ENCODE results near the gene SLC9B1. TPM values are rescaled to one million over a fixed set of nuclear protein-coding genes. Genes with fewer than 3 reads are reported as not detected.

SLC9B1 gene
- total RNA-seq, 1 experiment from 2014 or later = 1.7 TPM

GRCh38 chr4:103030791-103031190 lies 11.3 kb upstream of the SLC9B1 start:
- POLR2A ChIA-PET = no interaction called here
- Histone ChIP-seq H3K27me3 (replicated peaks; ENCODE audit: control insufficient read depth, insufficient read depth, low read length) (no peaks in the 10 kb centered on the region), H3K9me3 (no peaks in the 10 kb centered on the region), H3K4me1 (no peaks in the 10 kb centered on the region), H3K36me3 (ENCODE audit: control insufficient read depth, insufficient read depth, low read length) (no peaks in the 10 kb centered on the region), H3K4me3 (ENCODE audit: low read depth, low read length) (no peak overlapping the region)
- CTCF ChIA-PET = no interaction called here
- TF ChIP-seq CTCF (IDR thresholded peaks at IDR 0.05; ENCODE audit: insufficient read depth in 1 of 2, low read depth in 1 of 2, low read length in 1 of 2, severe bottlenecking in 1 of 2, unreplicated experiment in 1 of 2) = no peak
- no TSS peak for BruUV-seq (replicated peaks)
- Mint-ChIP-seq H3K9me3 (ENCODE audit: unreplicated experiment) (no peaks in the 10 kb centered on the region), H3K36me3 (ENCODE audit: insufficient read depth, unreplicated experiment) (no peaks in the 10 kb centered on the region), H3K4me1 (ENCODE audit: low read depth, unreplicated experiment) (no peaks in the 10 kb centered on the region), H3K27me3 (ENCODE audit: insufficient read depth, unreplicated experiment) (no peaks in the 10 kb centered on the region), H3K27ac (ENCODE audit: unreplicated experiment) (no peak overlapping the region), H3K4me3 (ENCODE audit: unreplicated experiment) (no peak overlapping the region)
- intact Hi-C loops (cut with micrococcal nuclease; ENCODE audit: unreplicated experiment) = no loop called here
- no peak for DNase-seq

DNA sequence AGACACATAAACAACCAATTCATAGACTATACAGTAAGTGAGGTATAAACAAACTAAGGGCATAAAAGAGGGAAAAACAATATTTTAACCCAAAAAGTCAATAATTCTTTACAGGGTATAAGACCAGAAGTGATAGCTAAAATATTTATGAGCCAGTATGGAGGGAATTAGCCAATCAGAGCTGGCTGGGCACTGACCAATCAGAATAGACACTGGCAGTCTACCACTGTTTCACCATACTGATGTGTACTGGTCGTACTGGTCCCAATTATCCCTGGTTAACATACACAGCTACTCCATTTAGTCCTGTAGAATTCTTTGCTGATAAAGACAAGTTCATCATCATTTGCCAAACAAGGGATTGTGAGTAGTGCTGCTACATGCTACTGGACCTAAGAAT lies 9.8 kb upstream of the SLC9B1 start:
- intact Hi-C loops (cut with micrococcal nuclease; ENCODE audit: unreplicated experiment) = no loop called here
- Histone ChIP-seq H3K4me3 (ENCODE audit: low read depth, low read length) (no peak overlapping the region), H3K27me3 (replicated peaks; ENCODE audit: control insufficient read depth, insufficient read depth, low read length) (no peaks in the 10 kb centered on the region), H3K36me3 (ENCODE audit: control insufficient read depth, insufficient read depth, low read length) (no peaks in the 10 kb centered on the region), H3K9me3 (no peaks in the 10 kb centered on the region), H3K4me1 (no peaks in the 10 kb centered on the region)
- Mint-ChIP-seq H3K36me3 (ENCODE audit: insufficient read depth, unreplicated experiment) (no peaks in the 10 kb centered on the region), H3K27ac (ENCODE audit: unreplicated experiment) (no peak overlapping the region), H3K4me3 (ENCODE audit: unreplicated experiment) (no peak overlapping the region), H3K27me3 (ENCODE audit: insufficient read depth, unreplicated experiment) (no peaks in the 10 kb centered on the region), H3K9me3 (ENCODE audit: unreplicated experiment) (no peaks in the 10 kb centered on the region), H3K4me1 (ENCODE audit: low read depth, unreplicated experiment) (no peaks in the 10 kb centered on the region)
- TF ChIP-seq CTCF (IDR thresholded peaks at IDR 0.05; ENCODE audit: insufficient read depth in 1 of 2, low read depth in 1 of 2, low read length in 1 of 2, severe bottlenecking in 1 of 2, unreplicated experiment in 1 of 2) = no peak
- no TSS peak for BruUV-seq (replicated peaks)
- ChIA-PET CTCF (no interaction called here), POLR2A (no interaction called here)
- DNase-seq = no peak

- Mint-ChIP-seq H3K27me3 (ENCODE audit: insufficient read depth, unreplicated experiment) (no peaks in the 10 kb centered on the region), H3K36me3 (ENCODE audit: insufficient read depth, unreplicated experiment) (no peaks in the 10 kb centered on the region), H3K27ac (ENCODE audit: unreplicated experiment) (no peak overlapping the region)
Measured at GRCh38 chr4:103026868-103027267, 7.4 kb upstream of the SLC9B1 start.

More at GRCh38 chr4:103026868-103027267, 7.4 kb upstream of the SLC9B1 start:
- TF ChIP-seq CTCF (IDR thresholded peaks at IDR 0.05; ENCODE audit: insufficient read depth in 1 of 2, low read depth in 1 of 2, low read length in 1 of 2, severe bottlenecking in 1 of 2, unreplicated experiment in 1 of 2) = no peak
- Mint-ChIP-seq H3K4me3 (ENCODE audit: unreplicated experiment) (no peak overlapping the region), H3K9me3 (ENCODE audit: unreplicated experiment) (no peaks in the 10 kb centered on the region), H3K4me1 (ENCODE audit: low read depth, unreplicated experiment) (no peaks in the 10 kb centered on the region)
- no TSS peak for BruUV-seq (replicated peaks)
- Histone ChIP-seq H3K36me3 (ENCODE audit: control insufficient read depth, insufficient read depth, low read length) (no peaks in the 10 kb centered on the region), H3K4me3 (ENCODE audit: low read depth, low read length) (no peak overlapping the region), H3K9me3 (no peaks in the 10 kb centered on the region), H3K27me3 (replicated peaks; ENCODE audit: control insufficient read depth, insufficient read depth, low read length) (no peaks in the 10 kb centered on the region), H3K4me1 (no peaks in the 10 kb centered on the region)
- intact Hi-C loops (cut with micrococcal nuclease; ENCODE audit: unreplicated experiment) = no loop called here
- ChIA-PET CTCF (no interaction called here), POLR2A (no interaction called here)
- no peak for DNase-seq

Data from Caco-2 (cell line).